Measurements from ENCODE around the gene FAM221A.
A peak's percentile ranks its signal among the peaks of the same experiment; 100 is the strongest.

The FAM221A gene

DNA sequence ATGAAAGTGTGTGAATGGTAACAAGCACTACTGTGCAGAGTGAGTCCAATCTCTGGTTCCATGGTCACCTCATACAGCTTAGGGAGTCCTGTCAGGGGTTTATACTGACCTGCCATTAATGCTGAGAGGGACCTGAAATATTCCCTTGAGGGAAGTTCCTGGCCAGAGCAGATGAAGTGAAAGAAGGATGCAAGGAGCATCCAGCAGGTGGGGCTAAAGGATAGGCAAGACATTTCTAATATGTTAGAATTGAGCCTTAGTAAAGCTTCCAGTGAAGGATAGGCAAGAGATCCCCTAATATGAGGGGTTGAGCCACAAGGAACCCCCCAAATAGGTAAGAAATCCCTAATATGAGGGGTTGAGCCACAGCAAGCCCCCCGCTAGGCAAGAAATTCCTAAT lies 25.5 kb upstream of the FAM221A start:
- peaks cover 12 to 23% of the 10 kb centered on the region in 2 donors for H3K9me3 ChIP-seq (replicated peaks in 1 of 2; ENCODE audit: control insufficient read depth in 2 of 2, insufficient read depth in 1 of 2, low read depth in 1 of 2, low read length in 2 of 2)
- H2BK120ac ChIP-seq (ENCODE audit: low read depth, low read length), result no peak overlapping the region
- no peak overlapping the region for H4K91ac ChIP-seq (ENCODE audit: low read depth, low read length, poor library complexity)
- no peak overlapping the region for H2BK5ac ChIP-seq (ENCODE audit: low read length)
- H2BK12ac ChIP-seq (ENCODE audit: low read length), result no peak overlapping the region
- H3K4ac ChIP-seq (ENCODE audit: low read length), result no peak overlapping the region
- H3K4me3 ChIP-seq (ENCODE audit: low read length in 2 of 2), result no peak overlapping the region
- H3K14ac ChIP-seq (ENCODE audit: low read length), result no peak overlapping the region
- H3K27me3 ChIP-seq (ENCODE audit: control insufficient read depth in 3 of 3, insufficient read depth in 3 of 3, low read depth in 1 of 3, low read length in 3 of 3), result no peaks in the 10 kb centered on the region
- no peak overlapping the region for H2AK5ac ChIP-seq (ENCODE audit: low read depth, low read length)
- H3K23ac ChIP-seq (ENCODE audit: low read depth, low read length, poor library complexity), result no peak overlapping the region
- H3K4me2 ChIP-seq (ENCODE audit: insufficient read depth, low read length, poor library complexity, severe bottlenecking), result no peak overlapping the region
- no peak overlapping the region for H3K27ac ChIP-seq (replicated peaks; ENCODE audit: low read length)
- no peaks in the 10 kb centered on the region for H3K79me1 ChIP-seq (ENCODE audit: low read depth, low read length)
- H3K36me3 ChIP-seq (replicated peaks in 1 of 2; ENCODE audit: control insufficient read depth in 2 of 2, insufficient read depth in 2 of 2, low read length in 2 of 2), result no peaks in the 10 kb centered on the region
- H2AFZ ChIP-seq (ENCODE audit: low read length), result no peak overlapping the region
- H3K9ac ChIP-seq (ENCODE audit: low read depth, low read length, poor library complexity), result no peak overlapping the region
- no peak overlapping the region for H4K8ac ChIP-seq (ENCODE audit: low read depth, low read length)
- no peak overlapping the region for H2BK15ac ChIP-seq (ENCODE audit: low read length)
- H3K4me1 ChIP-seq (ENCODE audit: control insufficient read depth in 2 of 2, insufficient read depth in 1 of 2, low read depth in 1 of 2, low read length in 2 of 2), result no peaks in the 10 kb centered on the region
- DNase-seq (ENCODE audit: low spot score), result no peak
- WGBS, 2 donors (ENCODE audit: extremely low coverage in 2 of 2, insufficient read length in 2 of 2, insufficient replicate concordance in 1 of 2), result no CpG with 5 or more reads among the region's 1 CpG
- no peak overlapping the region for H3K18ac ChIP-seq (ENCODE audit: low read length)

DNA sequence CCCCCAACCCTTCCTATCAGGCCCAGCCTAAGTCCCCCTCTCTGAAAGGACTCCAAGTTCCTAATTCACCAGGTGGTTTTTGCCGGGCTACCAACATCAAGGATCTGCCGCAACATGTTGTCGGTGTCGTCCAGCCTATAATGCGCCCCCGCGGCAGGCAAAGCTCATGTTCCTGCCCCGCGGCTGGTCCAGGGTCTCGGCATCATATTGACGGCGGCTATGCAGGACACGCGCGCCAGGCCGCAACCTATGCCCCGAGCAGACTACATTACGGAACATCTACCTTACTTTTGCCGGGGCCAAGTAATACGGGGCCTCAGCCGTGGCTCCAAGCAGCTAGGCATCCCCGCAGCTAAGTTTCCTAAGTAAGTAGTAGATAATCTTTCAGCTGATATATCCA lies 24.6 kb upstream of the FAM221A start:
- no peak overlapping the region for H3K23ac ChIP-seq (ENCODE audit: low read depth, low read length, poor library complexity)
- H3K9me3 ChIP-seq (replicated peaks in 1 of 2; ENCODE audit: control insufficient read depth in 2 of 2, insufficient read depth in 1 of 2, low read depth in 1 of 2, low read length in 2 of 2), result peaks cover 12 to 23% of the 10 kb centered on the region in 2 donors
- H3K79me1 ChIP-seq (ENCODE audit: low read depth, low read length), result no peaks in the 10 kb centered on the region
- no peak overlapping the region for H2AFZ ChIP-seq (ENCODE audit: low read length)
- DNase-seq (ENCODE audit: low spot score), result no peak
- H2BK5ac ChIP-seq (ENCODE audit: low read length), result no peak overlapping the region
- H3K4me2 ChIP-seq (ENCODE audit: insufficient read depth, low read length, poor library complexity, severe bottlenecking), result no peak overlapping the region
- WGBS, 2 donors (ENCODE audit: extremely low coverage in 2 of 2, insufficient read length in 2 of 2, insufficient replicate concordance in 1 of 2), result no CpG with 5 or more reads among the region's 22 CpGs
- no peak overlapping the region for H3K18ac ChIP-seq (ENCODE audit: low read length)
- H3K4me3 ChIP-seq (ENCODE audit: low read length in 2 of 2), result no peak overlapping the region
- H3K27me3 ChIP-seq (ENCODE audit: control insufficient read depth in 3 of 3, insufficient read depth in 3 of 3, low read depth in 1 of 3, low read length in 3 of 3), result no peaks in the 10 kb centered on the region
- no peak overlapping the region for H3K9ac ChIP-seq (ENCODE audit: low read depth, low read length, poor library complexity)
- no peaks in the 10 kb centered on the region for H3K36me3 ChIP-seq (replicated peaks in 1 of 2; ENCODE audit: control insufficient read depth in 2 of 2, insufficient read depth in 2 of 2, low read length in 2 of 2)
- no peak overlapping the region for H3K4ac ChIP-seq (ENCODE audit: low read length)
- no peak overlapping the region for H2BK15ac ChIP-seq (ENCODE audit: low read length)
- H2BK120ac ChIP-seq (ENCODE audit: low read depth, low read length), result no peak overlapping the region
- H2AK5ac ChIP-seq (ENCODE audit: low read depth, low read length), result no peak overlapping the region
- no peaks in the 10 kb centered on the region for H3K4me1 ChIP-seq (ENCODE audit: control insufficient read depth in 2 of 2, insufficient read depth in 1 of 2, low read depth in 1 of 2, low read length in 2 of 2)
- H4K91ac ChIP-seq (ENCODE audit: low read depth, low read length, poor library complexity), result no peak overlapping the region
- no peak overlapping the region for H3K27ac ChIP-seq (replicated peaks; ENCODE audit: low read length)
- H3K14ac ChIP-seq (ENCODE audit: low read length), result no peak overlapping the region
- no peak overlapping the region for H4K8ac ChIP-seq (ENCODE audit: low read depth, low read length)
- H2BK12ac ChIP-seq (ENCODE audit: low read length), result no peak overlapping the region

DNA sequence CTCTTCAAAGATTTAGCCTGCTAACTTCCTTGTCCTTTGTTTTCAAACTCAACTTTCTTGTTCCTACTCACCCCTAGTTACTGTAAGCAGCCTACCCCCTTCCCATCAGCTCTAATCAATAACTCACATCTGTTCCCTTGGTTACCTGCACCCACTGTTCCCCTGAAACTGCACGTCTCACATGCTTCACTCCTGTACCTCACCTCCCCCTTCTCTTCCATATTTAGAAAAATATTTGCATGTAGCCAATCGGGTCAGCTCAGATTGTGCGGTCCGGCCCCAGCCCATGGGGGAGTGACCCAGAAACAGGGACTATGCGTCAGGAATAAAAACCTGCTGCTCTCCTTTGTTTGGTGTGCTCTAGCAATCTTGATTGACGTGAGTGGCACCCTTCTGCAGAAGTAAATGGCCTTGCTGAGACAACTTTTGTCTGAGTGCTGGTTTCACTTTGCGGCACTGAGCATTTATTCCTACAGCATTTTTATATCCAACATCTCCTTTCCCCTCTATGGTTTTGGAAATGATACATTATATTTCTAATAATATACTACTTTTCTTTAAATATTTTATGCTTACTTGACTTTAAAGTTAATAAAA lies 21.1 kb upstream of the FAM221A start:
- H4K91ac ChIP-seq (ENCODE audit: low read depth, low read length, poor library complexity), result no peak overlapping the region
- H3K14ac ChIP-seq (ENCODE audit: low read length), result no peak overlapping the region
- no peak overlapping the region for H3K9ac ChIP-seq (ENCODE audit: low read depth, low read length, poor library complexity)
- no peaks in the 10 kb centered on the region for H3K79me1 ChIP-seq (ENCODE audit: low read depth, low read length)
- H2BK15ac ChIP-seq (ENCODE audit: low read length), result no peak overlapping the region
- no peak overlapping the region for H3K27ac ChIP-seq (replicated peaks; ENCODE audit: low read length)
- H2AK5ac ChIP-seq (ENCODE audit: low read depth, low read length), result no peak overlapping the region
- H2AFZ ChIP-seq (ENCODE audit: low read length), result no peak overlapping the region
- H3K4me2 ChIP-seq (ENCODE audit: insufficient read depth, low read length, poor library complexity, severe bottlenecking), result no peak overlapping the region
- H3K27me3 ChIP-seq (ENCODE audit: control insufficient read depth in 3 of 3, insufficient read depth in 3 of 3, low read depth in 1 of 3, low read length in 3 of 3), result no peaks in the 10 kb centered on the region
- no peak overlapping the region for H3K4ac ChIP-seq (ENCODE audit: low read length)
- no peak overlapping the region for H2BK5ac ChIP-seq (ENCODE audit: low read length)
- WGBS, 2 donors (ENCODE audit: extremely low coverage in 2 of 2, insufficient read length in 2 of 2, insufficient replicate concordance in 1 of 2), result no CpG with 5 or more reads among the region's 7 CpGs
- no peak for DNase-seq (ENCODE audit: low spot score)
- no peak overlapping the region for H2BK12ac ChIP-seq (ENCODE audit: low read length)
- no peak overlapping the region for H3K23ac ChIP-seq (ENCODE audit: low read depth, low read length, poor library complexity)
- no peak overlapping the region for H3K18ac ChIP-seq (ENCODE audit: low read length)
- no peak overlapping the region for H2BK120ac ChIP-seq (ENCODE audit: low read depth, low read length)
- no peaks in the 10 kb centered on the region for H3K36me3 ChIP-seq (replicated peaks in 1 of 2; ENCODE audit: control insufficient read depth in 2 of 2, insufficient read depth in 2 of 2, low read length in 2 of 2)
- H3K4me1 ChIP-seq (ENCODE audit: control insufficient read depth in 2 of 2, insufficient read depth in 1 of 2, low read depth in 1 of 2, low read length in 2 of 2), result peaks cover 2% of the 10 kb centered on the region in 2 donors
- peaks cover 6 to 13% of the 10 kb centered on the region in 2 donors for H3K9me3 ChIP-seq (replicated peaks in 1 of 2; ENCODE audit: control insufficient read depth in 2 of 2, insufficient read depth in 1 of 2, low read depth in 1 of 2, low read length in 2 of 2)
- no peak overlapping the region for H3K4me3 ChIP-seq (ENCODE audit: low read length in 2 of 2)
- H4K8ac ChIP-seq (ENCODE audit: low read depth, low read length), result no peak overlapping the region

DNA sequence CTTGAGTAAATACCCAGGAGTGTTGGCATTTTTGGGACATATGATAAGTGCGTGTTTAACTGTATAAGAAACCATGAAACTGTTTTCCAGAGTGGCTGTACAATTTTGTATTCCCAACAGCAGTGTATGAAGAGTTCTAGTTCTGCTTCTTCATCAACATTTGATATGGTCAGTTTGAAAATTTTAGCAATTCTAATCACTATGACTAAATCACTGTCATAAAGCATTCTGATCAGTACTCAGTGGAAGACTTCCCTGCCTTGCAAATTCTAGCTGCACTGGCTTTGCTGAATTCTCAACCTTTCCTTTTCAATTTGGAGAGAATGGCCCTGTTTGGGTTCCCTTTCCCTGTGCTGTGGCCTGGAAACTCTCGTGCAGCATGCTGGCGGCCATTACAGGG lies 18.6 kb upstream of the FAM221A start:
- Histone ChIP-seq H2AK5ac (ENCODE audit: low read depth, low read length) (no peak overlapping the region), H3K23ac (ENCODE audit: low read depth, low read length, poor library complexity) (no peak overlapping the region), H3K4me1 (ENCODE audit: control insufficient read depth in 2 of 2, insufficient read depth in 1 of 2, low read depth in 1 of 2, low read length in 2 of 2) (peaks cover 2% of the 10 kb centered on the region in 2 donors), H2BK5ac (ENCODE audit: low read length) (no peak overlapping the region), H3K4me3 (ENCODE audit: low read length in 2 of 2) (no peak overlapping the region), H2BK120ac (ENCODE audit: low read depth, low read length) (no peak overlapping the region), H3K36me3 (replicated peaks in 1 of 2; ENCODE audit: control insufficient read depth in 2 of 2, insufficient read depth in 2 of 2, low read length in 2 of 2) (no peaks in the 10 kb centered on the region), H3K27ac (replicated peaks; ENCODE audit: low read length) (no peak overlapping the region), H3K14ac (ENCODE audit: low read length) (no peak overlapping the region), H3K9ac (ENCODE audit: low read depth, low read length, poor library complexity) (no peak overlapping the region), H3K4ac (ENCODE audit: low read length) (no peak overlapping the region), H3K18ac (ENCODE audit: low read length) (no peak overlapping the region), H2BK12ac (ENCODE audit: low read length) (no peak overlapping the region), H2AFZ (ENCODE audit: low read length) (peak overlapping the region; percentile 29), H4K8ac (ENCODE audit: low read depth, low read length) (no peak overlapping the region), H4K91ac (ENCODE audit: low read depth, low read length, poor library complexity) (no peak overlapping the region), H3K4me2 (ENCODE audit: insufficient read depth, low read length, poor library complexity, severe bottlenecking) (no peak overlapping the region), H3K27me3 (ENCODE audit: control insufficient read depth in 3 of 3, insufficient read depth in 3 of 3, low read depth in 1 of 3, low read length in 3 of 3) (no peaks in the 10 kb centered on the region), H2BK15ac (ENCODE audit: low read length) (no peak overlapping the region), H3K9me3 (replicated peaks in 1 of 2; ENCODE audit: control insufficient read depth in 2 of 2, insufficient read depth in 1 of 2, low read depth in 1 of 2, low read length in 2 of 2) (peaks cover 0 to 5% of the 10 kb centered on the region in 2 donors), H3K79me1 (ENCODE audit: low read depth, low read length) (no peaks in the 10 kb centered on the region)
- WGBS, 2 donors (ENCODE audit: extremely low coverage in 2 of 2, insufficient read length in 2 of 2, insufficient replicate concordance in 1 of 2), result no CpG with 5 or more reads among the region's 3 CpGs
- DNase-seq (ENCODE audit: low spot score), result no peak
